ENCODE measurements around the gene EP400. TPM values are rescaled to one million over a fixed set of nuclear protein-coding genes. Genes with fewer than 3 reads are reported as not detected.
"Not testable (repeated sequence)": the region's sequence is repeated elsewhere in the genome, so short reads cannot be mapped to it uniquely, and the experiment has no call there.

The EP400 gene
- total and polyA plus RNA-seq, 8 donors = 5.2 to 39.8 (median 21.6) TPM

DNA sequence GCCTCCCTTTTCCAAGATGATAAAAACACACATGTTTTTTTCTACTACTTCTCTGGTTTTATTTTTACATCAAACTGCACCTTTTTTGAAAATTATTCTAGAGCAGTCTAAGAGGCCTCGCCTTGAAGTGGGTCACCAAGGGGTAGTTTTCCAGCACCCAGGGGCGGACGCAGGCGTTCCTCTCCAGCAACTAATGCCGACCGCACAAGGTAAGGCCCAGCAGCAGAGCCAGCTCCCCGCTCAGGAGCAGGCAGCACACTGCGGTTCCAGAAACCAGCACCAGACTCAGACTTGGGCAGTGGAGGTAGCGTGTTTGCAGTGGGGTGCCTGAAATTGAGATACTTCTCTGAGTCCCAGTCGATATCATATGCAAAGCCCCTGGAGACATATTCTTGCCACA lies 31.6 kb downstream of the EP400 start:
- Histone ChIP-seq H3K4me3 (no peak overlapping the region), H3K36me3 (peaks cover 29 to 77% (median 75%) of the 10 kb centered on the region in 4 donors), H3K9me3 (no peaks in the 10 kb centered on the region), H3K27me3 (no peaks in the 10 kb centered on the region), H3K4me1 (no peaks in the 10 kb centered on the region), H3K27ac (no peak overlapping the region)
- TF ChIP-seq POLR2AphosphoS5 (IDR thresholded peaks at IDR 0.05) (no peak), EP300 (IDR thresholded peaks at IDR 0.05) (no peak), POLR2A (IDR thresholded peaks at IDR 0.05) (no peak)
- TF ChIP-seq, protein P1, sequence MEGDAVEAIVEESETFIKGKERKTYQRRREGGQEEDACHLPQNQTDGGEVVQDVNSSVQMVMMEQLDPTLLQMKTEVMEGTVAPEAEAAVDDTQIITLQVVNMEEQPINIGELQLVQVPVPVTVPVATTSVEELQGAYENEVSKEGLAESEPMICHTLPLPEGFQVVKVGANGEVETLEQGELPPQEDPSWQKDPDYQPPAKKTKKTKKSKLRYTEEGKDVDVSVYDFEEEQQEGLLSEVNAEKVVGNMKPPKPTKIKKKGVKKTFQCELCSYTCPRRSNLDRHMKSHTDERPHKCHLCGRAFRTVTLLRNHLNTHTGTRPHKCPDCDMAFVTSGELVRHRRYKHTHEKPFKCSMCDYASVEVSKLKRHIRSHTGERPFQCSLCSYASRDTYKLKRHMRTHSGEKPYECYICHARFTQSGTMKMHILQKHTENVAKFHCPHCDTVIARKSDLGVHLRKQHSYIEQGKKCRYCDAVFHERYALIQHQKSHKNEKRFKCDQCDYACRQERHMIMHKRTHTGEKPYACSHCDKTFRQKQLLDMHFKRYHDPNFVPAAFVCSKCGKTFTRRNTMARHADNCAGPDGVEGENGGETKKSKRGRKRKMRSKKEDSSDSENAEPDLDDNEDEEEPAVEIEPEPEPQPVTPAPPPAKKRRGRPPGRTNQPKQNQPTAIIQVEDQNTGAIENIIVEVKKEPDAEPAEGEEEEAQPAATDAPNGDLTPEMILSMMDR (IDR thresholded peaks at IDR 0.05) = no peak
- intact Hi-C loops (cut with DNase I; ENCODE audit: low total_unique reads) = no loop called here
- DNase-seq = no peak
- 94 to 100% (median 97%) methylated on average over 10 of the region's 10 CpGs for WGBS, 5 donors

DNA sequence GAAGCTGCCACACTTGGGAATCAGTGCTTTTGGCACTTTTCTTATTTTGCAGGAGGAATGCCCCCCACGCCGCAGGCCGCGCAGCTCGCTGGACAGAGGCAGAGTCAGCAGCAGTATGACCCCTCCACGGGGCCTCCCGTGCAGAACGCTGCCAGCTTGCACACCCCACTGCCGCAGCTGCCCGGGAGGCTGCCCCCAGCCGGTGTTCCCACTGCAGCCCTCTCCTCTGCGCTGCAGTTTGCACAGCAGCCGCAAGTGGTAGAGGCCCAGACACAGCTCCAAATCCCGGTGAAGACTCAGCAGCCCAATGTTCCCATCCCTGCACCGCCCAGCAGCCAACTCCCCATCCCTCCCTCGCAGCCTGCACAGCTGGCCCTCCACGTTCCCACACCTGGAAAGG lies 32.3 kb downstream of the EP400 start:
- H3K4me3 ChIP-seq = no peak overlapping the region
- WGBS, 5 donors = 96 to 99% (median 97%) methylated on average over 13 to 17 of the region's 17 CpGs
- H3K27ac ChIP-seq = no peak overlapping the region
- intact Hi-C loops (cut with DNase I; ENCODE audit: low total_unique reads) = no loop called here
- TF ChIP-seq EP300 (IDR thresholded peaks at IDR 0.05) = no peak
- H3K4me1 ChIP-seq = peaks cover 0 to 3% (median 0%) of the 10 kb centered on the region in 4 donors
- no peak for DNase-seq
- H3K36me3 ChIP-seq = peaks cover 36 to 83% (median 82%) of the 10 kb centered on the region in 4 donors
- H3K9me3 ChIP-seq = no peaks in the 10 kb centered on the region
- H3K27me3 ChIP-seq = no peaks in the 10 kb centered on the region

DNA sequence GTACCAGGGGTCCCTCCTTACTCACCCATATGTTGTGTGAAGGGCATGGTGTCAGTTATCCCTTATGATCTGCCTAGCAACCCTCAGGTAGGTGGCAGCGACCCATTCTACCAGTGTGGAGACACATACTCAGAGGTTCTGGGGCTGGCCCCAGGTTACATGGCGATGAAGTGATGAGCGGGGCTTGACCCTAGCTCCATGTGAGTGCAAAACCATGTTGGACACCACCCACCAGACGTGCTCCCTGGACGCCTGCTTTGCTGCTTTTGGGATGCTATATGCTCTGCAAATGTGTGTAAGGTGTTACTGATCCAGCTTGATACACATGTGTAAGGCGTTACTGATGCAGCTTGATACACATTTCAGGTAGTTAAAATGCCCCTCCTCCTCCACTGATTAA lies 33.3 kb downstream of the EP400 start:
- no peak overlapping the region for H3K27ac ChIP-seq
- peaks cover 0 to 3% (median 0%) of the 10 kb centered on the region in 4 donors for H3K4me1 ChIP-seq
- intact Hi-C loops (cut with DNase I; ENCODE audit: low total_unique reads) = no loop called here
- no peak overlapping the region for H3K4me3 ChIP-seq
- no peaks in the 10 kb centered on the region for H3K27me3 ChIP-seq
- peaks cover 43 to 91% (median 89%) of the 10 kb centered on the region in 4 donors for H3K36me3 ChIP-seq
- WGBS, 5 donors = 89 to 99% (median 94%) methylated on average over 6 of the region's 6 CpGs
- DNase-seq = no peak
- no peaks in the 10 kb centered on the region for H3K9me3 ChIP-seq
- TF ChIP-seq, protein P1 (IDR thresholded peaks at IDR 0.05) = no peak
- no peak for TF ChIP-seq POLR2AphosphoS5 (IDR thresholded peaks at IDR 0.05)
- no peak for TF ChIP-seq POLR2A (IDR thresholded peaks at IDR 0.05)
- TF ChIP-seq EP300 (IDR thresholded peaks at IDR 0.05) = no peak

DNA sequence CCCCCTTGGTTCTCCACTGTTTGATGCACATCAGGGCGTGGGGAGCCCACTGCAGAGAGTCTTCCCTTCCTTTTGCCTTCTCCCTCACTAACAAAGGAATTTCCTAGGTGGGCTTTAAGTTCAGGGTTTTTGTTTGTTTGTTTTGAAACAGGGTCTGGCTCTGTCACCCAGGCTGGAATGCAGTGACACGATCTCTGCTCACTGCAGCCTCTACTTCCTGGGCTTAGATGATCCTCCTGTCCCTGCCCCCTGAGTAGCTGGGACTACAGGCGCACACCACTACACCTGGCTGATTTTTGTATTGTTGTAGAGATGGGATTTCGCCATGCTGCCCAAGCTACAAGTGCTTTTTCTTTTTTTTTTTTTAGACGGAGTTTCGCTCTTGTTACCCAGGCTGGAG lies 33.8 kb downstream of the EP400 start:
- H3K27me3 ChIP-seq = no peaks in the 10 kb centered on the region
- no peaks in the 10 kb centered on the region for H3K9me3 ChIP-seq
- intact Hi-C loops (cut with DNase I; ENCODE audit: low total_unique reads) = no loop called here
- no peak for TF ChIP-seq EP300 (IDR thresholded peaks at IDR 0.05)
- TF ChIP-seq, protein P1 (IDR thresholded peaks at IDR 0.05) = no peak
- TF ChIP-seq POLR2A (IDR thresholded peaks at IDR 0.05) = no peak
- TF ChIP-seq POLR2AphosphoS5 (IDR thresholded peaks at IDR 0.05) = no peak
- H3K27ac ChIP-seq = no peak overlapping the region
- no peak for DNase-seq
- 81 to 92% (median 88%) methylated on average over 5 to 6 of the region's 6 CpGs for WGBS, 5 donors
- peaks cover 0 to 3% (median 0%) of the 10 kb centered on the region in 4 donors for H3K4me1 ChIP-seq
- H3K4me3 ChIP-seq = no peak overlapping the region
- H3K36me3 ChIP-seq = peaks cover 49 to 94% (median 92%) of the 10 kb centered on the region in 4 donors

DNA sequence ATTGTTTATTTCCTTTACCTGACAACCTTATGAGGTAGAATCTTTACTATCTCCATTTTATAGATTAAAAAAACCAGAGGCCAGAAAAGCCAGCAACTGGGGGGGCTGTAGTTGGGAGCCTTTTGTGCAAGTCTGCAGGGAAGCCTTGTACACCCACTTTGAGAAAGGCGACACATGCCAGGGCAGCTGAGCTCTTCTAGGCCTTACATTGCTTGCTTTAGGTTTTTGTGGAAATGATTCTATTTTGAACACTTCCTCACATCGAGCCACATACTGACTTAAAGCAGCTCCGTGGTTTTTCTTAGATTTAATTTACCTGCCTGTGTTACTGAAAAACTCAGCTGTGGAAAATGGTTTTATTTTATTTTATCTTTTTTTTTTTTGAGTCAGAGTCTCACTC lies 34.6 kb downstream of the EP400 start:
- Histone ChIP-seq H3K9me3 (no peaks in the 10 kb centered on the region), H3K27me3 (no peaks in the 10 kb centered on the region), H3K4me3 (no peak overlapping the region), H3K4me1 (peaks cover 0 to 3% (median 0%) of the 10 kb centered on the region in 4 donors), H3K36me3 (peaks cover 55 to 100% (median 100%) of the 10 kb centered on the region in 4 donors), H3K27ac (no peak overlapping the region)
- intact Hi-C loops (cut with DNase I; ENCODE audit: low total_unique reads) = no loop called here
- 79 to 95% (median 91%) methylated on average over 3 of the region's 3 CpGs for WGBS, 5 donors
- TF ChIP-seq POLR2AphosphoS5 (IDR thresholded peaks at IDR 0.05) (no peak), POLR2A (IDR thresholded peaks at IDR 0.05) (no peak), EP300 (IDR thresholded peaks at IDR 0.05) (no peak)
- TF ChIP-seq, protein P1 (IDR thresholded peaks at IDR 0.05) = no peak
- no peak for DNase-seq

DNA sequence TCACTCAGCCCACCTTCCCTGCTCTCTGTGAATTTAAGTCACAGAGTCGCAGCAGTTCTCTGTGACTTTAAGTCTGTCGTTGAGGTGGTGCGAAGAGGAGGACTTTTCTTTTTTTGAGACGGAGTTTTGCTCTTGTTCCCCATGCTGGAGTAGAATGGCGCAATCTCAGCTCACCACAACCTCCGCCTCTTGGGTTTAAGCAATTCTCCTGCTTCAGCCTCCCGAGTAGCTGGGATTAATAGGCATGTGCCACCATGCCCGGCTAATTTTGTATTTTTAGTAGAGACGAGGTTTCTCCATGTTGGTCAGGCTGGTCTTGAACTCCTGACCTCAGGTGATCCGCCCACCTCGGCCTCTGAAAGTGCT lies 35.8 kb downstream of the EP400 start:
- H3K4me1 ChIP-seq; H3K9me3 ChIP-seq; intact Hi-C loops (cut with DNase I; ENCODE audit: low total_unique reads); H3K27me3 ChIP-seq; DNase-seq: not testable (repeated sequence)
- Histone ChIP-seq H3K27ac (peak overlapping the region in 1 of 5 donors; percentile 53), H3K4me3 (peak overlapping the region in 1 of 4 donors; percentile 0), H3K36me3 (peaks cover 48 to 100% (median 100%) of the 10 kb centered on the region in 4 donors)
- 89 to 95% (median 91%) methylated on average over 11 of the region's 11 CpGs for WGBS, 5 donors
